Testis (tissue), 2 donors: ENCODE results near the gene RFX6.

Experiments used
- POLR2A ChIP-seq: fragments of 450-650 bp; IDR thresholded peaks from one replicate; pipeline ENCODE4 v1.6.1; 2017; ENCODE audit warnings: antibody characterized with exemption, mild to moderate bottlenecking, moderate library complexity
- TF ChIP-seq, protein P1 (sequence below), 3 experiments: fragments of 450-650 bp in 2 of 3; fragments of 200-600 bp in 1 of 3; sonication (generic) in 1 of 3; IDR thresholded peaks; one replicate each; pipeline ENCODE4 v1.5.1; 2016 to 2019; ENCODE audit warnings: antibody characterized with exemption in 3 of 3, mild to moderate bottlenecking in 2 of 3, moderate library complexity in 1 of 3

DNA sequence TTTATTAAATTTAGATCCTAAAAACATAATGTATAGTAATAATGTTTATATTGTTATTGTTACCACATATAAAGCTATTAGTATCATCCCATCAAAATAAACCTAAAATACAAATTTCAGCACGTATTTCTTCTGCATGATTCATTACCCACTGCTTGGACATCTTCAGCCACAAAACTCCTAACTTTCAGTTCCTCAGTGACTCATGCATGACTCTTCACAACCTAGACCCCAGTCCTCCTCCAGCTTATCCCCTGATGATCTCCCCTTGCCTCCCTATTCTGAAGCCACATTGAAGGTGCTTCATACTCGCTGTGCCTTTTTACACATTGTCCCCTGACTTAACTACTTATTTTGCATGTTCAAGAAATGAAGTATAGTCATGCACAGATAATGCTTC lies 37.0 kb upstream of the RFX6 start:
- TF ChIP-seq, protein P1, sequence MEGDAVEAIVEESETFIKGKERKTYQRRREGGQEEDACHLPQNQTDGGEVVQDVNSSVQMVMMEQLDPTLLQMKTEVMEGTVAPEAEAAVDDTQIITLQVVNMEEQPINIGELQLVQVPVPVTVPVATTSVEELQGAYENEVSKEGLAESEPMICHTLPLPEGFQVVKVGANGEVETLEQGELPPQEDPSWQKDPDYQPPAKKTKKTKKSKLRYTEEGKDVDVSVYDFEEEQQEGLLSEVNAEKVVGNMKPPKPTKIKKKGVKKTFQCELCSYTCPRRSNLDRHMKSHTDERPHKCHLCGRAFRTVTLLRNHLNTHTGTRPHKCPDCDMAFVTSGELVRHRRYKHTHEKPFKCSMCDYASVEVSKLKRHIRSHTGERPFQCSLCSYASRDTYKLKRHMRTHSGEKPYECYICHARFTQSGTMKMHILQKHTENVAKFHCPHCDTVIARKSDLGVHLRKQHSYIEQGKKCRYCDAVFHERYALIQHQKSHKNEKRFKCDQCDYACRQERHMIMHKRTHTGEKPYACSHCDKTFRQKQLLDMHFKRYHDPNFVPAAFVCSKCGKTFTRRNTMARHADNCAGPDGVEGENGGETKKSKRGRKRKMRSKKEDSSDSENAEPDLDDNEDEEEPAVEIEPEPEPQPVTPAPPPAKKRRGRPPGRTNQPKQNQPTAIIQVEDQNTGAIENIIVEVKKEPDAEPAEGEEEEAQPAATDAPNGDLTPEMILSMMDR (IDR thresholded peaks at IDR 0.05), result no peak
- no peak for TF ChIP-seq POLR2A
